ENCODE measurements around the gene ANKRD34A. TPM values are rescaled to one million over a fixed set of nuclear protein-coding genes. Genes with fewer than 3 reads are reported as not detected.

ANKRD34A gene
- total and polyA plus RNA-seq, 2 experiments from 2014 or later = 0.16 to 0.35 TPM

GRCh38 chr1:146007489-146008133, 43.2 kb upstream of the ANKRD34A start:
- ATAC-seq = no peak
- Mint-ChIP-seq H3K4me1 (peaks cover 3% of the 10 kb centered on the region; the same call in 2 of the 3 replicates), H3K27me3 (ENCODE audit: insufficient read depth, low read depth, poor library complexity) (peaks cover 6% of the 10 kb centered on the region), H3K4me3 (no peak overlapping the region), H3K36me3 (ENCODE audit: low read depth) (no peaks in the 10 kb centered on the region), H3K9me3 (no peaks in the 10 kb centered on the region), H3K27ac (no peak overlapping the region)
- Histone ChIP-seq H3K4me1 (ENCODE audit: insufficient read depth) (no peaks in the 10 kb centered on the region), H3K27me3 (ENCODE audit: insufficient read depth) (no peaks in the 10 kb centered on the region), H3F3A (replicated peaks; ENCODE audit: low read depth) (no peaks in the 10 kb centered on the region), H3K27ac (ENCODE audit: low read depth) (no peak overlapping the region), H3K36me3 (ENCODE audit: insufficient read depth) (no peaks in the 10 kb centered on the region), H3K4me3 (no peak overlapping the region), H3K79me2 (replicated peaks; ENCODE audit: insufficient read depth) (no peaks in the 10 kb centered on the region), H3K9me2 (ENCODE audit: insufficient read depth) (no peaks in the 10 kb centered on the region), H4K20me1 (replicated peaks; ENCODE audit: insufficient read depth) (no peaks in the 10 kb centered on the region), H3K4me2 (no peak overlapping the region), H2AFZ (no peak overlapping the region)
- no peak for TF ChIP-seq ZNF462 (CRISPR knock-in tag; IDR thresholded peaks at IDR 0.05)
- no peak for TF ChIP-seq JUNB (IDR thresholded peaks at IDR 0.05; ENCODE audit: unreplicated experiment)
- TF ChIP-seq STAT1 (IDR thresholded peaks at IDR 0.05; ENCODE audit: unreplicated experiment) = no peak
- no peak for TF ChIP-seq POLR2AphosphoS5 (IDR thresholded peaks at IDR 0.05; ENCODE audit: low read depth)
- no peak for TF ChIP-seq EZH2phosphoT487 (IDR thresholded peaks at IDR 0.05; ENCODE audit: unreplicated experiment)
- no peak for TF ChIP-seq CTCF (conservative IDR thresholded peaks at IDR 0.05; ENCODE audit: low read depth in 2 of 2)
- TF ChIP-seq EZH2 (IDR thresholded peaks at IDR 0.05; ENCODE audit: low read depth, unreplicated experiment) = no peak
- no peak for TF ChIP-seq REST (IDR thresholded peaks at IDR 0.05; ENCODE audit: unreplicated experiment)
- TF ChIP-seq NANOG (IDR thresholded peaks at IDR 0.05; ENCODE audit: borderline replicate concordance) = no peak
- no peak for TF ChIP-seq ZNF331 (CRISPR knock-in tag; IDR thresholded peaks at IDR 0.05; ENCODE audit: low read depth)
- TF ChIP-seq ETS1 (IDR thresholded peaks at IDR 0.05) = no peak
- no peak for TF ChIP-seq CREB1 (CRISPR knock-in tag; IDR thresholded peaks at IDR 0.05; ENCODE audit: low read depth)
- no peak for TF ChIP-seq ZNF114 (CRISPR knock-in tag; IDR thresholded peaks at IDR 0.05)
- DNase-seq (ENCODE audit: low spot score) = no peak
